Measurements from ENCODE around the gene UGT2B10.

GRCh38 chr4:68865760-68866159, 50.0 kb downstream of the UGT2B10 start:
- TF ChIP-seq CTCF (IDR thresholded peaks at IDR 0.05), result no peak
- TF ChIP-seq EP300 (IDR thresholded peaks at IDR 0.05; ENCODE audit: low read depth), result no peak
- no peak for TF ChIP-seq POLR2A (IDR thresholded peaks at IDR 0.05)
- no peak for TF ChIP-seq POLR2AphosphoS5 (IDR thresholded peaks at IDR 0.05)

Measured in transverse colon (tissue), 4 donors.